NCI-H1694 treated with DMSO at 0.1 percent for 48 hours (cell line): ENCODE measurements around the gene WFS1.
A peak's percentile ranks its signal among the peaks of the same experiment; 100 is the strongest.

Experiments
- DNase-seq: peaks from one replicate; lab custom pipeline; 2025; lab: John Stamatoyannopoulos, UW

The WFS1 gene

DNA sequence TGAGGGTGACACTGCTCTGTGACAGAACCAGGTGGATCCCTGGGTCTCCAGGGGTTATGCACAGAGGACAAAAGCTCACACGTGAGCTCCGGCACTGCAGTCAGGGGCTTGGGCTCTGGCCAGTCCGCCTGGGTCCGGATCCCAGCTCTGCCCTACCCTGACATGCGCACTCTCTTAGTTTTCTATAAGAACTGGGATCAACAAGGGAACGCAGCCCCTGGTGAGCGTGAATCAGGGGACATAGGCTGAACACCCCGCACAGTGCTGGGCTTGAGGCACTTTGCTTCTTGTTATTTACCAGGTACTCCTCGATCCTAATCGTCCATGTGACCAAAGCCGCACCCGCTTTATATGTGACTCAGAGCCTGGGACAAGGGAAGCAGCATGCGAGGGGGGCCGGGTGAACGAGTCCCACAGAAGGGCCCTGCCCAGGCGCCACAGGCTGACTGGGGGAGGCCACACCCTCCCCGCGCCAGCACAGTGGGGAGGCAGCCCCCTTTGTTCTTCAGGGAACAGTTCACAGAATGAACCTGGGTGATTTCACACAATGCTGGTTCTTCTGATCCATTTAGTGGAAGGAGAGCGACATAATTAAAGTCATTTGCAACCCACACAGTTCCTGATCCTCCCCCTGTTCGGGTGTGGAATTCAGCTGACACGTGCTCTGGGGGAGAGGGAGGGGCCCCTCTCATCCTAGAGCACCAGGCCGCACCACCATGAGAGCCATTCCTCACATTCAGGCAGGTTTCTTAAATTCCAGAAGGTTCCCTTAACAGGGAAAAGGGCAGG lies 55.5 kb downstream of the WFS1 start:
- DNase-seq = no peak

- DNase-seq = no peak
These were observed 56.2 kb downstream of the WFS1 start for GRCh38 chr4:6325788-6326290.

DNA sequence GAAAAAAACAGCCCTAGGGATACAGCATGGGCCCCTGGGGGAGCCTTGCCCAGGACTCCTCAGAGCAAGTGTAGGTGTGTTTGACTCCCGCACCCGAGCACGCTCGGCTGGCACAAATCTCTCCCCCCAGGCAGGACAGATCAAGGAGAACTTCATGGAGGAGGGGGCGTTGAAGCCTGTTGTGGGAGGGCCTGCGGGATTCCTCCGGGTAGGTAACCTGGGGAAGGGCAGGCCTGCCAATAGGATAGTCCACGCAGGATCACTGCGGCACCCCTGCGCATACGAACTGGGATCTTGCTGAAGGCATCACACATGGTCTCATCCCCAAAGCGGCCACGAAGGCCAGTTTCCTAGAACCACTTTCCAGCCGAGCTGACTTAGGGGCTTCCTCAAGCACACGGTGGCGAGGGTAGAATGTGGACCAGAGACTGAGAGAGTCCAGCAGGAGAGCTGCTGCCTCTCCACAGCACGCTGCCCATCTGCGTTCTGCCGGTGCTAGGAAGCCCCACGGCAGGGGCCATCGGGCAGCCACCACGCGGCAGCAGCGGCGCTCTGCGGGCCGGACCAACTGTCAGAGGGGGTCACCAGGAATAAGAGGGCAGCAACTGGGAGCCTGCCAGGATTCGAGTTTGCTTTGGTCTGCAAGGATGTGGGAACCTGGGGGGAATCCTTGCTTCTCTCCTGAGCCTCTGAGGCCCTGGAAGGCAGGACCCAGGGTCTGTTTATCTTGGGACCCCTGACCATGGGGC lies 56.8 kb downstream of the WFS1 start:
- no peak for DNase-seq

- DNase-seq = peak; percentile 52
These were observed 57.7 kb downstream of the WFS1 start for GRCh38 chr4:6327220-6327917.

DNA sequence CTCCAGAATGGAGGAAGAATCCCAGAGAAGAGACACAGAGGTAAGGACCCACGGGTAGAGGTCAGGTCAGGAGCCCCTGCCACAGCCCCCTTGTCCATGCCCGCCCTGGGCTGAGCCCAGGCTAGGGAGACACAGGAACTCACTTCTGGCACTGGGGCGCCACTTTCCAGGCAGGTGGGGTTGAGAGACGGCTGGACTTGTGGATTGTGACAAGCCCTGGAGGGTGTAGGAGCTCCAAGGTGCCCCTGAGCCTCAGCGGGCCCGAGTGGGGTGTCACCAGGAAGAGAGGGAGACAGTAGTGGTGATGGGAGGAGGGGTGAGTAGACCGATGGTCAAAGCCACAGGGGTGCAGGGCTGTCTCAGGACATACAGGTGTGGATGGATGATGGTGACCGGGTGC lies 58.9 kb downstream of the WFS1 start:
- DNase-seq = no peak

DNA sequence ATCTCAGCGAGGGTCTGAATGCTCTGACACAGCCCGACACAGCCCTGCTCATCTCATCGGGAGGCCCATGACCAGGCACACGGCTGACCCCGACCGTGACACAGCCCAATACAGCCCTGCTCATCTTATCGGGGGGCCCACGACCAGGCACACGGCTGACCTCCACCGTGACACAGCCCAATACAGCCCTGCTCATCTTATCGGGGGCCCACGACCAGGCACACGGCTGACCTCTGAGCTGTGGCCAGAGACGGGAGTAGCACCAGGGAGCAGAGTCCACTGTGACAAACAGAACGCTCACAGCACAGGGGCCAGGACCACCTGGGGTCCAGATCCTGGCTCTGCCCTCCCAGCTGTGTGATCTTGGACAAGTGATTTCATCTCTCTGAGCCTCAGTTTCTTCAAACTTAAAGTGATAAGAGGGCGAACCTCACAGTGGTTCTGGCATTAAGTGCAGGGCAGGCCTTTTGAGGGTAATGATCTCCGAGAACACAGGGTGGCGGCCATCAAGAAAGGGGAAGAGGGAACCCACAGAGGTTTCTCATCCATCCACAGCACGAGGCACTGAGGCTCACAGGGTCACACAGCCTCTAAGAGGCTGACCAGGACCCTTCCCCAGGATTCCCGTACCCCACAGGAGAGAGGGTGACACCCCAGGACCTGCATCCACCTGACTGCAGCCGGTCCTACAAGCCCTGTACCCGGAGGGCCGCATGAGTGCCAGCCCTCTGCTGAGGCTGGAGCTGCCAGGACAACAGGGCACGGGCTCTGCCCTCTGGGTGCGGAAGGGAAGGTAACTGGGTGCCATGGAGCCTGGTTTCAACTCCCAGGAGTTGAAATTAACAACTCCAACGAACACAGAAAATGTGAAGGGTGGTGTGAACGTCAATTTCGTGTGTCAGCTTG lies 60.1 kb downstream of the WFS1 start:
- no peak for DNase-seq

- no peak for DNase-seq
These were observed 60.7 kb downstream of the WFS1 start for GRCh38 chr4:6330384-6330767.

GRCh38 chr4:6331018-6331417 lies 61.4 kb downstream of the WFS1 start:
- peak; percentile 31 for DNase-seq

DNA sequence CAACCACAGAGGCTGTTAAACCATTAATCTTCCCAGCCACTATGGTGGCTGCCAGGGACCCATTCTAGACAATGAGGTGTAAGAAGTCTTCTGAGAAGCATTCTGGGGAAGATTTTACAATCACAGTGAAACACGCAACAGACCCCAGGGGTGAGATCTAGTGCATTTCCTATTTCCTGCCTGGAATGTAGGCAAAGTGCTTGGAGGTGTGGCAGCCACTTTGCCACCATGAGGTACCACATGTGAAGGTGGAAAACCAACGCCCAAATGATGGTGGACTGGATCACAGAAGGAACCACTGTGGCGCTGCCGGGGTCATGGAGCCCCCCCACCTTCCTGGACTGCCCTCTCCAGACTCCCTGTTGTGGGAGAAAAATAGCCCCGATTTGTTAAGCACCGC lies 61.8 kb downstream of the WFS1 start:
- DNase-seq = no peak

GRCh38 chr4:6332042-6332668 lies 62.5 kb downstream of the WFS1 start:
- DNase-seq = no peak

GRCh38 chr4:6332669-6333050 lies 63.0 kb downstream of the WFS1 start:
- DNase-seq = no peak

- no peak for DNase-seq
These were observed 63.9 kb downstream of the WFS1 start for GRCh38 chr4:6333301-6334202.

DNA sequence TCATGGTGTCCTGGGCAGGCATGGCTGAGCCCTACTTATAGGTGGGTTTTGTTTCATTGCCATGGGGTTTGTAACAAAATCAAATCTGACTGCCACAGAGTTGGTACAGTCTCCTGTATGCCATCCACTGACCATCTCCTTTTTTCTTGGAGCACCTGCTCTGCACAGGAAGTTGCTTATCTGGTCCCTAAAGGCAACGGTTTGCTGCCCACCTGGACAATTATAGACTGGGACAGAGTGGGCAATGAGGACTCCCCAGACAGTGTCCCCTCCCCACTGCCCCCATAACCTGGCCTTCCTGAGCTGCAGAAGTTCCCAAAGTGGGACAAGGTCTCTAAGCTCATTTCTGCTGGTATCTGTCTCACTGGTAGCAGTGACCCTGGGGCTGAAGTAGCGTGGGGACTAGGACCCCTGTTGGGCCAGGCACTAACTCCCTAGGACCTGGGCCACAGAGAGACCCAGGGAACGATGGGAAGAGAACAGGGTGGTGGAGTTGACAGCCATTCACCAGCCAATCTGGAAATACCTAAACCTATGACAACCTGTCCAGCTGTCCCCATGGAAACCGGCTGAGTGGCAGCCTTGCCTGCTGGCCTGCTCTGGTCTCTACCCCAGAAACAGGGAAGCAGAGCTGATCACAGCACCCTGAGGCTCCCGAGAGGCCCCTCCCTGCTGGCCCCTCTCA lies 64.7 kb downstream of the WFS1 start:
- DNase-seq = no peak

- DNase-seq = no peak
These were observed 65.5 kb downstream of the WFS1 start for GRCh38 chr4:6335040-6335590.

DNA sequence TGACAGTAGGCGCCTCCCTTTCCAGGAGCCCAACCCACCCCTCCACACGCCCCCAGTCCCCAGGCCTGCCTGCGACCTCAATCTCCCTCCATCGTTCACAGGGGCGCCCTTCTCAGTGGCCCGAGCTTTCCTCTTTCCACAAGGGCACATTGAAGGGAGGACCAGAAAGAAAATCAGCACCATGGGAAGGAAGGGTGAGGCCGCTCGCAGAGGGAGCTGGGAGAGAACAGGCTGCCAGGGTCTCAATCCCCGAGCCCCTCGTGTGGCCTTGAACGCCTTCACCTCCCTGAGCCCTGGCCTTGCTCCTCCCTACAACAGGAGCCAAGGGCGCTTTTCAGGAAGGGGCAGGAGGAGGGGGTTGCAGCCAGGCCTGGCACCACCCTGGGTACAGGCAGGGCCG lies 66.5 kb downstream of the WFS1 start:
- DNase-seq = no peak

DNA sequence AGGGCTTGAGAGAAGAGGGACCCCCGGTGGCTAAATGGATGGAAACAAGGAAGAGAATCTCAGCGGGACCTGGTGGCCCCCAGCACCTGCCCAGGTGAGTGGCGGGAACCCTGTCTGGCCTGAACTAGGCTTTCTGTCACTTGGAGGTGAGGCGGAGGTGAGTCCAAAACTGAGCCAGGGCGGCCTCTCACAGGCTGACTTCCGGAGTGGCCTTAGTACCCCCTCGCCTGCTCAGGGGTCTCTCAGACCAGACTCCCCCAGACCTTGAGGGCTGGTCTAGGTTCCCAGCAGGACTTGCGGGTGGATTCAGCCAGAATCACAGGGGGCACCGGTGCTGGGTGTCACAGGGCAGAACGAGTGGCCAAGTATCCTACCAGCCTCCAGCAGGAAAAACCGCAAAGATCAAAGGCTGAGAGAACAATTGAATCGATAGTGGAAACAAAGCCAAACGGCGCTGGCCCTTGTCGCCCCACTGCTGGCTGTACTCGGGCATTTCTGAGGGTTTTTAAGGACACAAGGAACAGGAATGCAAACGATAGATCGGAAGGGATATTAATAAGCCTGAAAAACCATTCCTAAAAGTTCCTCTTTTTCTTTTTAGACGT lies 67.8 kb downstream of the WFS1 start:
- DNase-seq = no peak

DNA sequence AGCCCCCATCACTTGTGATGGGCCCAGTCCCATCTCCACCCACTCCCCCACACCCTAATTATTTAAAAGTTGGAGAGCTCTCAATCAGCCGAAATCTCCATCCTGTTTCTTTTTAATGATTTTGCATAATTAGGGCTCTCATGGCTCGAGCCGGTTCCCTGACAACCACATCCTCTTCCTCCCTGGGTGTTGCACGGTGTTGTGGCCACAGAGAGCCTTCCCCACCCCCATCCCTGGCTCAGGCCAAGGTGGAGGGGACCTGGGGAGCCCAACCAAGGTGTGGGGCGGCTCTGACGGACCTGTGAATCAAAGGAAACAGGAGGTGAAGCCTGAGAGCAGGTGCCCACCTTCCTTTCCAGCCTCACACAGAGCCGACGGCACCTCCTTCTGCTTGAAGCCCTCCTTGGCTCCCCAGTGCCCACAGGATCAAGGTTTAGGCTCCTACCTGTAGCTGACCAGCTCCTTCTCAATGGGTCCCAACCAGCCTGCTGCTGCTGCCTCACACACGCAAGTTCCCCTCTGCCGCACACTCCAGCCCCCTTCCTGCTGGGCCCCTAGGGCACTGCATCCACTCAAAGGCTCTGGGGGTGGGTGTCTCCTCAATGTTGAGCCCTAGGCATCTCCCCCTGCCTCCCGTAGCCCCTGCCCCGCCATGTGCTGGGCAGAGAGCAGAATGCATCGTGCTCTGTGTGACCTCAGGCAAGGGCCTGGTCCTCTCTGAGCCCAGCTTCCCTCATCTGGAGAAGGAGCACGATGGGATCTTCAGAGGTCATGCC lies 68.7 kb downstream of the WFS1 start:
- no peak for DNase-seq
